Measurements from ENCODE around the gene OR2J3. TPM values are rescaled to one million over a fixed set of nuclear protein-coding genes. Genes with fewer than 3 reads are reported as not detected.

Gene OR2J3
- total RNA-seq, 1 donor from 2014 or later: not detected

Other genes starting within 250 kb of the OR2J3 start
- 40.8 and 58.5 TPM in 2 replicates for gene TRIM27, start 184.1 kb upstream of the OR2J3 start, total RNA-seq
- gene ZNF311, start 102.7 kb upstream of the OR2J3 start, total RNA-seq: under 0.01 and 0.22 TPM in 2 replicates
- not detected in 2 replicates for gene OR2W1, start 62.9 kb upstream of the OR2J3 start, total RNA-seq
- not detected in 2 replicates for gene OR2B3, start 20.7 kb upstream of the OR2J3 start, total RNA-seq
- gene OR2J1, start 8.6 kb upstream of the OR2J3 start, total RNA-seq: not detected in 2 replicates
- not detected in 2 replicates for gene OR2J2, start 62.8 kb downstream of the OR2J3 start, total RNA-seq
- gene OR14J1, start 193.6 kb downstream of the OR2J3 start, total RNA-seq: not detected in 2 replicates